ENCODE data around the gene TBC1D9.

TBC1D9 gene

DNA sequence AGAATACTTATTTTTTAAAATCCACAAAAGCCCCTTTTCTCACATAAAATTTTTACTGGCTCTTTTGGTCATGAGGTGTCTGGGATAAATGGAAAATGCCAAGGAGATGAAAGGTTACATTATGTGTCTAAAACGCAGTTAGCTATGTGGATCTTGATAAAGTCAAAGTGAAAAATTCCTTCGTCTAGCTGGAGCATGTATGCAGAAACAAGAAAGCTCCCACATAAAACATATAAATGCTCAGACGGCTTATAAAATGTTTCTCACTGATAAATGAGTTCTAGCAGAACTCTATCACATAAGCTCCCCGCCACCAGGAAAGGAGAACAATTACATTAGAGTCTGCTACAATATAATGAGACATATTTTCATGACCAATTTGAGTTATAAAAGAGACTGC is 83.8 kb downstream of the TBC1D9 start:
- Histone ChIP-seq H3K27ac (ENCODE audit: low read depth, low read length) (no peak overlapping the region), H3K27me3 (ENCODE audit: control insufficient read depth, insufficient read depth, low read length) (no peaks in the 10 kb centered on the region), H3K4me1 (ENCODE audit: control insufficient read depth, insufficient read depth, low read length) (peaks cover 3% of the 10 kb centered on the region), H3K9ac (ENCODE audit: low read length) (no peak overlapping the region), H3K36me3 (ENCODE audit: control insufficient read depth, insufficient read depth, low read length) (peaks cover 4% of the 10 kb centered on the region), H3K4me3 (ENCODE audit: low read length) (no peak overlapping the region)

DNA sequence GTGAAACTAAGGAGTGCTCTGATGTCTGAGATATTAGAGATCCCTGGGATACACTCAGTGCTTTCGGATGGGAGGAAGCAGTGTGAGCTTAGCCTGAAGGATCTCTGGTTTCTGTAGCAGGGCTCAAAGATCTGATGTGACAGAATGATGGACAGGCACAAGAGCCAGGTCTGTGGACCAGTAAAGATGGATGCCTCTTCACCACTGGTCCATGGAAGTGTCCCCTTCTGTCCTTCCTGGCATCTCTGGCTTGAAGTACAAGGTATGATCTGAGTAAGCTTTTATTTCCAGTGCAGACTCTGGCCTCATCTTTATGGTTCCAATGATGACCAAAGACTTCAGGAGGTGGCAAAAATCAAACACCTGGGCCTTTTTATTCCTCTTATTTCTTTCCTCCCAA is 88.1 kb downstream of the TBC1D9 start:
- Histone ChIP-seq H3K9ac (ENCODE audit: low read length) (no peak overlapping the region), H3K27me3 (ENCODE audit: control insufficient read depth, insufficient read depth, low read length) (no peaks in the 10 kb centered on the region), H3K36me3 (ENCODE audit: control insufficient read depth, insufficient read depth, low read length) (peaks cover 4% of the 10 kb centered on the region), H3K4me1 (ENCODE audit: control insufficient read depth, insufficient read depth, low read length) (peaks cover 3% of the 10 kb centered on the region), H3K4me3 (ENCODE audit: low read length) (no peak overlapping the region), H3K27ac (ENCODE audit: low read depth, low read length) (no peak overlapping the region)

DNA sequence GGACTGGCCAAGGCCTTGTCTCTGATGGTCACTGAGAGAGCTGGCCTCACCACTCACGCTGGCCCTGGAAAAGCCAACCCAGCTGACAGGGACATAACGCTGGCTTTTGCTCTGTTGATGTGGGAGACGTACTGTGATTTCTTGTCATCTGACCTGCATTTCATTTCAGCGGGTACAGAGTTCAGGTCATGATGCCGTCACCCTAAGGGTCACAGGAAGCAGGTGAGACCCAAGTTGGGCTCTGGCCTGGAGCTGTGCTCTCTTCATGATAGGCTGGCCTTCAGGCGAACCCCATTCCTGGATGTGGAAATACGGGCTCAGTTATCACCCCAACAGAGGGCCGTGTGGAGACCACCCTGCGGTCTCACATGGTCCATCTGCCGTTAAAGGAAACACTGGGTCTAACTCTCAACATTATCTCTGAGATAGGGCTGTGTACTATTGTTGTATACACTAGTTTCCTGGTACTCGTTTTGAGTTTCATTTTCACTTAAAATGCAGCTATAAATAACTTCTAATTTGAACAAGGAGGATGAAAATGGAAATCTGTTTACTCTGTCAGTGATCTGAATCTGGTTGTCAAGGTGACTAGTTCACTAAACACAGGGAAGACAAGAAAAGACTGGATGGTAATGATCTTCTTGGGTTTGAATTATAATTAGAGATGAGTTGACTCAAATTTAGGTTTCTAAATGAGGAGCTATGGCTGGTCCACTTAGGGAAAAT is 89.1 kb downstream of the TBC1D9 start:
- Histone ChIP-seq H3K4me1 (ENCODE audit: control insufficient read depth, insufficient read depth, low read length) (peaks cover 3% of the 10 kb centered on the region), H3K27ac (ENCODE audit: low read depth, low read length) (no peak overlapping the region), H3K27me3 (ENCODE audit: control insufficient read depth, insufficient read depth, low read length) (no peaks in the 10 kb centered on the region), H3K4me3 (ENCODE audit: low read length) (no peak overlapping the region), H3K9ac (ENCODE audit: low read length) (no peak overlapping the region), H3K36me3 (ENCODE audit: control insufficient read depth, insufficient read depth, low read length) (peaks cover 4% of the 10 kb centered on the region)

DNA sequence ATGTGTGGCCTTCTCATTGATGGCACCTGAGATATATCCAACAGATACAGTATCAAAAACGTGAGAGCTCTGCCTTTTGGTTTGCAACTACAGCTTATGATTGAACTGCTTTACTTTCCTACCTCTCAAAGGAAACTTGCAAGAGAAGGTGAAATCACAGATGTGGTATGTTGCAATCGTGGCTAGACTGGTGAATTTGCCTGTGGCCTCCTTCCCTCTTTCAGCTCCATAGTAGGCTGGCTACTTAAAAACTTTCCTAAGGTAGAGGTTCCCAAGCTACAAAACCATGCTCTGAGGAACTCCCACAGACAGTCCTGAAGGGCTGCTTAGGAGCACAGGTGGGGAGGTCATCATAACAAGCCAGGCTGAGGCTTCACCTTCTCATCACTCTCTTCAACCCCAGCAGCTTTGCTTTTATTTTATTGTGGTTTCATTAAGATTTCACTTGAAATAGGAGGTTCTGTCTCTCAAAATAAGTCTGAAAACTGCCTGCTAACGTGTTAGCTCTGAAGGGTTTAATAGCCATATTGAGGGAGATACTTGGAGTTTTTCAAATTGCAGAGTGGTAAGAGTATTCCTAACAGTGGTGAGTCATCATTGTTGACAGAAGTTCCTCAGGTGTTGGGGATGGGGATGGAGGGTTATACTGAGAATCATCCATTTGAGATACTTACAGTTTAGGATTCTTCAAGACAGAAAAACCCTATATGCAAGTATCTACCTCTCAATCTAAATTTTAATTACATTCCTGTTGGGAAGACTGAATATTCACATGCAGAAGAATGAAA is 93.9 kb downstream of the TBC1D9 start:
- no peak overlapping the region for H3K4me3 ChIP-seq (ENCODE audit: low read length)
- no peaks in the 10 kb centered on the region for H3K4me1 ChIP-seq (ENCODE audit: control insufficient read depth, insufficient read depth, low read length)
- no peaks in the 10 kb centered on the region for H3K36me3 ChIP-seq (ENCODE audit: control insufficient read depth, insufficient read depth, low read length)
- H3K27ac ChIP-seq (ENCODE audit: low read depth, low read length) = no peak overlapping the region
- no peak overlapping the region for H3K9ac ChIP-seq (ENCODE audit: low read length)
- no peaks in the 10 kb centered on the region for H3K27me3 ChIP-seq (ENCODE audit: control insufficient read depth, insufficient read depth, low read length)

DNA sequence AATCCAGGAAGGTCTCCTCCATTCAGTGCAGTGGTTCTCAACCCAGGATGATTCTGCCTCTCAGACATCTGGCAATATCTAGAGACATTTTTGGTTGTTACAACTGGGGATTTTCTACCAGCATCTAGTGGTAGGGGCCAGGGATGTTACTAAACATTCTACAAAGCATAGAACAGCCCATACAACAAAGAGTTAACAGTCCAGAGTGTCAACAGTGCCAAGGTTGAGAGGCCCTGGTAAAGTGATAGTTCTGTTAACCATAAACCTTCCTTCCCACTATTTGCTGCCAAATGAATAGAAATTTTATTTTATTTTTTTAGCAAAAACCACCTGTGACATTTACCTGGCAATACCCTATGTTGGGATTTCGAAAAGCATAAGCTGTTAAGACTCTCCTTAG is 94.6 kb downstream of the TBC1D9 start:
- Histone ChIP-seq H3K36me3 (ENCODE audit: control insufficient read depth, insufficient read depth, low read length) (peaks cover 2% of the 10 kb centered on the region), H3K4me1 (ENCODE audit: control insufficient read depth, insufficient read depth, low read length) (no peaks in the 10 kb centered on the region), H3K9ac (ENCODE audit: low read length) (no peak overlapping the region), H3K4me3 (ENCODE audit: low read length) (no peak overlapping the region), H3K27ac (ENCODE audit: low read depth, low read length) (no peak overlapping the region), H3K27me3 (ENCODE audit: control insufficient read depth, insufficient read depth, low read length) (no peaks in the 10 kb centered on the region)

DNA sequence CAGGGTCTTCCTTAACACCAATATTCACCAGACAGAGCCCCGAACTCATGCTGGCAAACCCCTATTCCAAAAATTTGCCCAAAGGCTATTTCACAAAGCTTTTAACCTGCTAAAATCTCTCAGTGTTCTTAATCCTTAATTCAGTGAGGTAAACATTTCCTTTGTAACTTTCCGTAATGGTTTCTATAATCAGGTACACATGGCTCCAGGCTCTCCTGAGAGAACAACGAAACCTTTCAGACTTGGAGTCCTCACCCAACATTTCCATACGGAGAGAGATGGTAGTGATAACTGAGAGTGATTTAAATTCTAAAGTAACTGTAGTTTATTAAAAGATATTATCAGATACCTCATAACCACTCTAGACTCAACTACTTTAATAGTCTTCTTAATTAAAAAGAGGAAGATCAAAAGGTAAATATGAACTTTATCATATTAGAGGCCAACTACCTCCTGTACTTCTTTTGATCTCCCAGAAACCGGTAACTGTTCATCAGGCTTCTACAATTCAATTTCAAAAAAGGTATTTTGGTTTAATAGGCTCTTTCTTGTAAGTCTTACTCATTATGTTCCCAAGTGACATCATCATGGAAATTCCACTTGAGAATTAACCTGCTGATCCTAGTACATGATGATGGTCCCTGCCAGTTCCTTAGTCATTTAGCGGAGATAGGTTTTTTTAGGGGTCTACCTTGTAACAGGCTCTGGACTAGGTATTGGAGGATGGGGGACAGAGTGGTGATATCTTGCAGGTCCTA is 96.1 kb downstream of the TBC1D9 start:
- peaks cover 4% of the 10 kb centered on the region for H3K36me3 ChIP-seq (ENCODE audit: control insufficient read depth, insufficient read depth, low read length)
- no peak overlapping the region for H3K4me3 ChIP-seq (ENCODE audit: low read length)
- H3K27me3 ChIP-seq (ENCODE audit: control insufficient read depth, insufficient read depth, low read length) = no peaks in the 10 kb centered on the region
- no peak overlapping the region for H3K9ac ChIP-seq (ENCODE audit: low read length)
- H3K27ac ChIP-seq (ENCODE audit: low read depth, low read length) = no peak overlapping the region
- no peaks in the 10 kb centered on the region for H3K4me1 ChIP-seq (ENCODE audit: control insufficient read depth, insufficient read depth, low read length)

DNA sequence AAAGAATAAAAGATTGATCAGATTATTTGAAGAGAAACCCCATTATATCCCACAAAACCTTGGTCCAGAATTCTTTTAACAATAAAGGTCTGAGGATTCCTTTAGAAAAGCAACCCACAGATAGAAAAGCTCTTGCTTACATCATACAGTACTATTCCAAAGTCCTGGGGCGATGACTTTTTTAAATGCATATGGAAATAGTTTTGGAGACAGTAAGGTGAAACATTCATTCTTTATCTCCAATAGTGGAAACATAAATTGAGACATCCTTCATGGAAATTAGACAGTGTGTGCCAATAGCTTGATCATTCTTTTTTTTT is 101.7 kb downstream of the TBC1D9 start:
- H3K36me3 ChIP-seq (ENCODE audit: control insufficient read depth, insufficient read depth, low read length) = peaks cover 4% of the 10 kb centered on the region
- no peak overlapping the region for H3K27ac ChIP-seq (ENCODE audit: low read depth, low read length)
- no peak overlapping the region for H3K9ac ChIP-seq (ENCODE audit: low read length)

DNA sequence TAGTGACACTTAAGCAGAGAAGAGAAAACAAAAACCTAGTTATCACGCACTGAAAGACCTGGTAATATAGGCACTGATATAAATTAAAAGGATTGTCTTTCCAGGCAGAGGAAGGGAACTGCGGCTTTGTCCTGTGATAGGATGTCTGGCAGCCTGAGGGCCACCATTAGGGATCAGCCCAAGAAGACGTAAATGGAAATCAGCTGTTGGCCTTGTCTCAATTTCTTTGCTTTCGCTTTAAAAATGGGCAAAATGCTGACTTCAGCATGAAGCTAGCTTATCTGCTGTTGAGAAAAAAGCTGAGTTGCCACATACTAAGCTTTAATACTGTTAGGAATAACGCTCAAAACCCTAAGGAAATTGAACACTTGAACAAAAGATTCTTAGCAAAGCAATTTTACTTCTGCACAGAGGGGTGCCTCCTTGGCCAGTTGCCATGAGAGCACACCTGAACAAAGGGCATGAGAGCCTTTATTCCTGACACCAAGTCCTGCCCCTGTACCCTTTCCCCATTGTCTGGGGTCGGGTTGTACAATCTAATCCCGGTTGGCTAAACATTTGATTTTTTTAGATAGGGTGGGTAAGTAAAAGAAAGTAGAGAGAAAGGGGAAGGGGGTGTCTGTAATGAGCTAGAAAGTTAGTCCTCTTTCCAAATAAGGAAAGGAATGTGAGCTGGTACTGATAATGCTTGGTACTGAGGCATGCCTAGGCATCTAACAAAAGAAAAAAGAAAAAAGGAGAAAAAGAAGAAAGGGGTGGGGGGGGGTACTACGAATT is 102.3 kb downstream of the TBC1D9 start:
- Histone ChIP-seq H3K4me1 (ENCODE audit: control insufficient read depth, insufficient read depth, low read length) (no peaks in the 10 kb centered on the region), H3K36me3 (ENCODE audit: control insufficient read depth, insufficient read depth, low read length) (peaks cover 4% of the 10 kb centered on the region), H3K27ac (ENCODE audit: low read depth, low read length) (no peak overlapping the region), H3K9ac (ENCODE audit: low read length) (no peak overlapping the region), H3K27me3 (ENCODE audit: control insufficient read depth, insufficient read depth, low read length) (no peaks in the 10 kb centered on the region), H3K4me3 (ENCODE audit: low read length) (no peak overlapping the region)

More for the DNA sequence above, 101.7 kb downstream of the TBC1D9 start:
- Histone ChIP-seq H3K27me3 (ENCODE audit: control insufficient read depth, insufficient read depth, low read length) (no peaks in the 10 kb centered on the region), H3K4me1 (ENCODE audit: control insufficient read depth, insufficient read depth, low read length) (no peaks in the 10 kb centered on the region), H3K4me3 (ENCODE audit: low read length) (no peak overlapping the region)

DNA sequence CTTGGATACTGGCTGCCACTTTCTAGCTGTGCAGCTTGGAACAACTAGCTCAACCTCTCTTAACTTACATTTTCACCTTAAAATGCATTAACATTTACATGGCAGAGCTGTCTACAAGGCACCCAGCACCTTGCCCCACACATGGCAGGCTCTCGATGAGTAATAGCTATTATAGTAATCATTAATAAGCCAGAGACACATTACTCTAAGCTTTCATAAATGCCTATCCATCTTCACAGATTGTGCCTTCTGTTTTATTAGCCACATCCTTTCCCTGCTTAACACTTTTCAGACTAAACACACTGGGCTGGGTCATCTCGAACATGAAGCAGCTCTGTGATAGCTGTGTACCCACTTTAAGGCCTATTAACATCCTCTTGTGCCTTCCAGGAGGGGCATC is 103.6 kb downstream of the TBC1D9 start:
- Histone ChIP-seq H3K27me3 (ENCODE audit: control insufficient read depth, insufficient read depth, low read length) (no peaks in the 10 kb centered on the region), H3K36me3 (ENCODE audit: control insufficient read depth, insufficient read depth, low read length) (peaks cover 4% of the 10 kb centered on the region), H3K4me1 (ENCODE audit: control insufficient read depth, insufficient read depth, low read length) (no peaks in the 10 kb centered on the region), H3K9ac (ENCODE audit: low read length) (no peak overlapping the region), H3K4me3 (ENCODE audit: low read length) (no peak overlapping the region), H3K27ac (ENCODE audit: low read depth, low read length) (no peak overlapping the region)

DNA sequence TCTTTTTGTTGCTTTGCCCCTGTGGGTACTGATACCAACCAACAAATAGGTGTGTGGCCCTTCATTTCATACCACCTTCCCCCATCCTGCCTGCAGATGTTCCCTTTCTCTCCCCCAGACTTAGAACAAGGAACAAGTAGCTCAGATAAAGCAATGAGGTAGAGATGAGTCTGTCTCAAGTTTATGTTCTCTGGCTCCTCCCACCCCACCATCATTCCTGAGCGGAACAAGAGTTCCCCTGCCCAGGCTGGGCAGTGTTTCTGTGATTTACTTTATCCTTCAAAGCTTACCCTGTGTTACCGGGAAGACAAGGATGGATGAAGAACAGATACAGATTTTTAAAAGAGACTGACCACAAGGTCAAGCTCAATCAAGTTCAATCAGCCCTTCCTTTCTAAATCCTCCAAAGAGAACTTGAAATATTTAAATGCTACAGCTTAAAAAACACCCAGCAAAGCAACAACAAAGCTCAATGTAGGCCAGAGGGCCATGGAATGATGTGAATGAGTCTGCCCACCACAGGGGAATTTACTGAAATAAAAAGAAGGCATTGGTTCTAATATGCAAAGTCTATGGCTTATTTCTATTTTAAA is 107.4 kb downstream of the TBC1D9 start:
- Histone ChIP-seq H3K9ac (ENCODE audit: low read length) (no peak overlapping the region), H3K36me3 (ENCODE audit: control insufficient read depth, insufficient read depth, low read length) (no peaks in the 10 kb centered on the region), H3K27ac (ENCODE audit: low read depth, low read length) (no peak overlapping the region), H3K4me1 (ENCODE audit: control insufficient read depth, insufficient read depth, low read length) (no peaks in the 10 kb centered on the region), H3K27me3 (ENCODE audit: control insufficient read depth, insufficient read depth, low read length) (no peaks in the 10 kb centered on the region), H3K4me3 (ENCODE audit: low read length) (no peak overlapping the region)

DNA sequence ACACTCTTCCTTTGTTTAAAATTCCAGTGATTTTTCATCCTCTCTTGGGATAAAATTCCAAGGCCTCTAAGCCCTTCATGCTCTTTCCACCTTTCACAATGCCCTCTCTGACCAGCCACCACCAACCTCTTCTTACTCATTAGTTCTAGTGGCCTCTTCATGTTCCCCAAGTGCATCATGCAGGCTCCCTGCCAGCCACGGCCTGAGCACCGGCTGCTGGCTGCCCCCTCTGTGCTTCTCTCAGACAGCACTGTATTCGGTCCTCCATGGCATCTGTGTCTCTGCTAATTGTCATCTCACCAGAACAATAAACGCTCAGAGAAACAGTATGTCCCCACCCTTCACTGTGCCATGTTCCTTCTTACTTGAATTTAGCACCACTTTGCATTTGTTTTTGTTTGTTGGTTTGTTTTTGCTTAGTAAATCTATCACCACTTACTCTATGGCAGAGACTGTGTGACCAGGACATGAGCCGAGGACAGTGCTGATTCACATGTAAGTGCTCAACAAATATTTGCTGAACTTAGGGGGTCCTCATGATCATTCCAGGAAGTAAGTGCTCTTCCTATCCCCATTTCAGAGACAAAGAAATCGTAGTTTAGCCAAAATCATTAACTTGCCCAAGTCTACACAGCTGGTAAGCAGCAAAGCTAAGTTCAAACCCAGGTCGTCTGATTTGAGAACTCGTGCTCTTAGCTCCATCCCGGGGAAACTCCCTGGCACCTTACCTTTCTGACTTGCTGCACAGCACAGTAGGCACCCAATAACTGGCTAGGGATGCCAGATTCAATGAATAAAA is 110.4 kb downstream of the TBC1D9 start:
- Histone ChIP-seq H3K36me3 (ENCODE audit: control insufficient read depth, insufficient read depth, low read length) (no peaks in the 10 kb centered on the region), H3K9ac (ENCODE audit: low read length) (no peak overlapping the region), H3K27me3 (ENCODE audit: control insufficient read depth, insufficient read depth, low read length) (no peaks in the 10 kb centered on the region), H3K4me1 (ENCODE audit: control insufficient read depth, insufficient read depth, low read length) (no peaks in the 10 kb centered on the region), H3K27ac (ENCODE audit: low read depth, low read length) (no peak overlapping the region), H3K4me3 (ENCODE audit: low read length) (no peak overlapping the region)

Measured in rectal smooth muscle tissue (tissue), 1 donor.